Endodermal cell (in vitro differentiated cells): ENCODE data around the gene HDAC1. TPM values are rescaled to one million over a fixed set of nuclear protein-coding genes. Genes with fewer than 3 reads are reported as not detected.
A peak's percentile ranks its signal among the peaks of the same experiment; 100 is the strongest.

Source experiments
- DNase-seq: peaks from one replicate; pipeline ENCODE4 v3.0.0-alpha.2; 2017
- H3K27ac ChIP-seq: 2 replicates; pipeline ENCODE4 v1.5.1; 2013; ENCODE audit warnings: mild to moderate bottlenecking, low read depth, low read length, moderate library complexity
- H3K27me3 ChIP-seq: 2 replicates; pipeline ENCODE4 v1.6.1; 2013; ENCODE audit warnings: mild to moderate bottlenecking, low read length, moderate library complexity; ENCODE audit not compliant: insufficient read depth, control insufficient read depth, poor library complexity, severe bottlenecking
- H3K36me3 ChIP-seq: 2 replicates; pipeline ENCODE4 v1.7.0; 2013; ENCODE audit warnings: mild to moderate bottlenecking, low read length, moderate library complexity; ENCODE audit not compliant: control insufficient read depth, insufficient read depth
- H3K4me1 ChIP-seq: one replicate; pipeline ENCODE4 v1.7.0; 2013; ENCODE audit warnings: low read length; ENCODE audit not compliant: control insufficient read depth, insufficient read depth
- H3K4me3 ChIP-seq: 2 replicates; pipeline ENCODE4 v1.5.1; 2013; ENCODE audit warnings: mild to moderate bottlenecking, low read length, moderate library complexity
- H3K9ac ChIP-seq: 2 replicates; pipeline ENCODE4 v1.6.1; 2013; ENCODE audit warnings: mild to moderate bottlenecking, low read length, moderate library complexity; ENCODE audit not compliant: poor library complexity, severe bottlenecking; ENCODE audit errors: extremely low read depth
- H3K9me3 ChIP-seq: 2 replicates; pipeline ENCODE4 v1.6.1; 2013; ENCODE audit warnings: mild to moderate bottlenecking, low read length, moderate library complexity; ENCODE audit not compliant: control insufficient read depth
- H3K27ac Mint-ChIP-seq: 2 replicates; pipeline ENCODE4 v1.8.0; 2020; ENCODE audit warnings: mixed read lengths
- H3K27me3 Mint-ChIP-seq: 2 replicates; pipeline ENCODE4 v1.8.0; 2021; ENCODE audit warnings: mild to moderate bottlenecking, mixed read lengths; ENCODE audit not compliant: insufficient read depth
- H3K36me3 Mint-ChIP-seq: 2 replicates; pipeline ENCODE4 v1.8.0; 2020; ENCODE audit warnings: low read depth, mixed read lengths
- H3K4me1 Mint-ChIP-seq: 2 replicates; pipeline ENCODE4 v1.8.0; 2020; ENCODE audit warnings: mixed read lengths
- H3K4me3 Mint-ChIP-seq: 2 replicates; pipeline ENCODE4 v1.8.0; 2020; ENCODE audit warnings: mild to moderate bottlenecking, moderate library complexity, mixed read lengths
- H3K9me3 Mint-ChIP-seq: 2 replicates; pipeline ENCODE4 v1.8.0; 2020; ENCODE audit warnings: mild to moderate bottlenecking, mixed read lengths
- CTCF ChIP-seq: fragments of 200-600 bp; sonication (generic); conservative IDR thresholded peaks from 2 replicates; pipeline ENCODE4 v1.5.0; 2021; ENCODE audit warnings: antibody characterized with exemption, mild to moderate bottlenecking
- WGBS, 2 experiments: methylation state at CpG; one replicate each; pipeline versions ENCODE4 v1.1.5 to v1.1.7; 2013; ENCODE audit warnings: missing lambda C conversion rate in 2 of 2, mixed read lengths in 1 of 2; ENCODE audit not compliant: insufficient coverage in 1 of 2, insufficient read length in 1 of 2; 5-methylcytosine and 5-hydroxymethylcytosine counted together
- total RNA-seq, 2 donors: library from RNA; stranded (reverse); fragmentation: NEBNext Ultra II Directional in 1 of 2; extraction: Animal tissue kit (Norgen Biotek cat#: 25700) in 1 of 2; gene quantifications; 2 replicates in 1 of 2; 3 replicates in 1 of 2; pipeline ENCODE4 v1.2.1, GENCODE V29; 2021

The HDAC1 gene
- total RNA-seq, 2 donors from 2014 or later: 150 to 160 TPM

GRCh38 chr1:32334864-32335534 lies 43.1 kb downstream of the HDAC1 start:
- H3K4me3 ChIP-seq: peak overlapping the region; percentile 97
- Mint-ChIP-seq H3K27me3 (peaks cover 23% of the 10 kb centered on the region), H3K9me3 (no peaks in the 10 kb centered on the region), H3K4me1 (peaks cover 26% of the 10 kb centered on the region), H3K36me3 (peaks cover 41% of the 10 kb centered on the region), H3K27ac (peak overlapping the region; percentile 94), H3K4me3 (peak overlapping the region; percentile 89)
- no peaks in the 10 kb centered on the region for H3K9me3 ChIP-seq
- peaks cover 9% of the 10 kb centered on the region for H3K27me3 ChIP-seq
- peak overlapping the region; percentile 94 for H3K9ac ChIP-seq
- peaks cover 49% of the 10 kb centered on the region for H3K36me3 ChIP-seq
- peak; percentile 78 for TF ChIP-seq CTCF
- peak overlapping the region; percentile 96 for H3K27ac ChIP-seq
- WGBS, 2 experiments: 0 to 1% methylated on average over 13 to 46 of the region's 46 CpGs
- DNase-seq: peak; percentile 67
- H3K4me1 ChIP-seq: no peaks in the 10 kb centered on the region

DNA sequence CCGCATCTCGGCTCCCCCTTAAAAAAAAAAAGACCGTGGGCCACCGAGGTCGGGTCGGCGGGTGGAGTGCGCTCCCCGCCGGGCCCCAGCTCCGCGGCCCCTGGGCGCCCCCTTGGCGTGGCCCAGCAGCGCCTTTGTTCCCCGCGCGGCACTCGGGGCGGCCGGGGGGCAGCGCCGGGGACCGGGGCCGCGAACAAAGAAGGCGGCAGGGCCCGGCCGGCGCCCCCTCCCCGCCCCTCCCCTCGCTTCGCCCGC lies 43.6 kb downstream of the HDAC1 start:
- Histone ChIP-seq H3K36me3 (peaks cover 44% of the 10 kb centered on the region), H3K27me3 (peaks cover 9% of the 10 kb centered on the region), H3K4me3 (peak overlapping the region; percentile 97), H3K27ac (peak overlapping the region; percentile 96), H3K4me1 (no peaks in the 10 kb centered on the region), H3K9ac (peak overlapping the region; percentile 94), H3K9me3 (no peaks in the 10 kb centered on the region)
- peaks cover 38% of the 10 kb centered on the region for H3K36me3 Mint-ChIP-seq
- no peak for TF ChIP-seq CTCF
- no peak for DNase-seq
- H3K27me3 Mint-ChIP-seq: peaks cover 25% of the 10 kb centered on the region
- H3K27ac Mint-ChIP-seq: no peak overlapping the region
- H3K9me3 Mint-ChIP-seq: no peaks in the 10 kb centered on the region
- H3K4me1 Mint-ChIP-seq: peaks cover 26% of the 10 kb centered on the region
- 1% methylated on average over 34 of the region's 34 CpGs; no CpG with 5 or more reads in 1 of the 2 experiments for WGBS, 2 experiments
- H3K4me3 Mint-ChIP-seq: peak overlapping the region; percentile 89

GRCh38 chr1:32335790-32336590 lies 44.1 kb downstream of the HDAC1 start, which contains the start of gene MARCKSL1:
MARCKSL1 (minus strand) TSS chr1:32336233; CDS start chr1:32336033, 200 bp downstream.
- DNase-seq: peak; percentile 94
- Mint-ChIP-seq H3K4me1 (peaks cover 26% of the 10 kb centered on the region), H3K27me3 (peaks cover 25% of the 10 kb centered on the region), H3K36me3 (peaks cover 32% of the 10 kb centered on the region), H3K9me3 (no peaks in the 10 kb centered on the region), H3K4me3 (peak within 1 kb of the TSS; percentile 89), H3K27ac (peak within 1 kb of the TSS; percentile 94)
- Histone ChIP-seq H3K27me3 (peaks cover 9% of the 10 kb centered on the region), H3K27ac (peak within 1 kb of the TSS; percentile 96), H3K4me1 (no peaks in the 10 kb centered on the region), H3K36me3 (peaks cover 39% of the 10 kb centered on the region), H3K9ac (peak within 1 kb of the TSS; percentile 94), H3K4me3 (peak within 1 kb of the TSS; percentile 97), H3K9me3 (no peaks in the 10 kb centered on the region)
- TF ChIP-seq CTCF: no peak
- 1% methylated on average over 23 to 95 of the region's 95 CpGs for WGBS, 2 experiments
